Measurements from ENCODE around the gene VSTM2L.

VSTM2L gene

GRCh38 chr20:37873884-37874283 is 29.0 kb upstream of the VSTM2L start:
- TF ChIP-seq CTCF (IDR thresholded peaks at IDR 0.05; ENCODE audit: borderline replicate concordance, insufficient read depth, low read depth, low read length) = no peak
- H3K4me3 ChIP-seq (ENCODE audit: low read depth, low read length) = no peak overlapping the region

GRCh38 chr20:37875460-37876175 is 27.3 kb upstream of the VSTM2L start:
- H3K4me3 ChIP-seq (ENCODE audit: low read depth, low read length) = no peak overlapping the region
- no peak for TF ChIP-seq CTCF (IDR thresholded peaks at IDR 0.05; ENCODE audit: borderline replicate concordance, insufficient read depth, low read depth, low read length)

GRCh38 chr20:37876863-37877262 is 26.1 kb upstream of the VSTM2L start:
- no peak for TF ChIP-seq CTCF (IDR thresholded peaks at IDR 0.05; ENCODE audit: borderline replicate concordance, insufficient read depth, low read depth, low read length)
- no peak overlapping the region for H3K4me3 ChIP-seq (ENCODE audit: low read depth, low read length)

GRCh38 chr20:37877832-37878772 is 24.8 kb upstream of the VSTM2L start:
- no peak overlapping the region for H3K4me3 ChIP-seq (ENCODE audit: low read depth, low read length)
- no peak for TF ChIP-seq CTCF (IDR thresholded peaks at IDR 0.05; ENCODE audit: borderline replicate concordance, insufficient read depth, low read depth, low read length)

- no peak overlapping the region for H3K4me3 ChIP-seq (ENCODE audit: low read depth, low read length)
- TF ChIP-seq CTCF (IDR thresholded peaks at IDR 0.05; ENCODE audit: borderline replicate concordance, insufficient read depth, low read depth, low read length) = no peak
Measured at GRCh38 chr20:37878835-37879599, 23.9 kb upstream of the VSTM2L start.

GRCh38 chr20:37879843-37880242 is 23.1 kb upstream of the VSTM2L start:
- no peak for TF ChIP-seq CTCF (IDR thresholded peaks at IDR 0.05; ENCODE audit: borderline replicate concordance, insufficient read depth, low read depth, low read length)

More at GRCh38 chr20:37879843-37880242, 23.1 kb upstream of the VSTM2L start:
- H3K4me3 ChIP-seq (ENCODE audit: low read depth, low read length) = no peak overlapping the region
